ENCODE results near the gene MACROD2. TPM values are rescaled to one million over a fixed set of nuclear protein-coding genes. Genes with fewer than 3 reads are reported as not detected.

The MACROD2 gene
- total and polyA plus RNA-seq, 4 donors: 0.66 to 10.5 (median 3.3) TPM

- H3K36me3 ChIP-seq (ENCODE audit: control insufficient read depth in 4 of 4, insufficient read depth in 3 of 4, low read depth in 1 of 4, low read length in 3 of 4): no peaks in the 10 kb centered on the region
- H3K4me1 ChIP-seq (ENCODE audit: control insufficient read depth in 4 of 4, insufficient read depth in 4 of 4, low read length in 3 of 4): no peaks in the 10 kb centered on the region
- no peak for DNase-seq (ENCODE audit: low spot score)
- H3K27me3 ChIP-seq (ENCODE audit: control insufficient read depth in 4 of 4, insufficient read depth in 4 of 4, low read length in 3 of 4): no peaks in the 10 kb centered on the region
- TF ChIP-seq RXRA (IDR thresholded peaks at IDR 0.05) (no peak), TAF1 (conservative IDR thresholded peaks at IDR 0.05) (no peak), RAD21 (IDR thresholded peaks at IDR 0.05) (no peak), HNF4G (IDR thresholded peaks at IDR 0.05) (no peak), JUND (IDR thresholded peaks at IDR 0.05) (no peak), ATF3 (IDR thresholded peaks at IDR 0.05) (no peak), HNF4A (conservative IDR thresholded peaks at IDR 0.05) (no peak), SP1 (IDR thresholded peaks at IDR 0.05) (no peak), FOXA2 (IDR thresholded peaks at IDR 0.05) (no peak), GABPA (IDR thresholded peaks at IDR 0.05 in 1 of 2, conservative IDR thresholded peaks at IDR 0.05 in 1 of 2) (no peak)
- TF ChIP-seq, protein P1, sequence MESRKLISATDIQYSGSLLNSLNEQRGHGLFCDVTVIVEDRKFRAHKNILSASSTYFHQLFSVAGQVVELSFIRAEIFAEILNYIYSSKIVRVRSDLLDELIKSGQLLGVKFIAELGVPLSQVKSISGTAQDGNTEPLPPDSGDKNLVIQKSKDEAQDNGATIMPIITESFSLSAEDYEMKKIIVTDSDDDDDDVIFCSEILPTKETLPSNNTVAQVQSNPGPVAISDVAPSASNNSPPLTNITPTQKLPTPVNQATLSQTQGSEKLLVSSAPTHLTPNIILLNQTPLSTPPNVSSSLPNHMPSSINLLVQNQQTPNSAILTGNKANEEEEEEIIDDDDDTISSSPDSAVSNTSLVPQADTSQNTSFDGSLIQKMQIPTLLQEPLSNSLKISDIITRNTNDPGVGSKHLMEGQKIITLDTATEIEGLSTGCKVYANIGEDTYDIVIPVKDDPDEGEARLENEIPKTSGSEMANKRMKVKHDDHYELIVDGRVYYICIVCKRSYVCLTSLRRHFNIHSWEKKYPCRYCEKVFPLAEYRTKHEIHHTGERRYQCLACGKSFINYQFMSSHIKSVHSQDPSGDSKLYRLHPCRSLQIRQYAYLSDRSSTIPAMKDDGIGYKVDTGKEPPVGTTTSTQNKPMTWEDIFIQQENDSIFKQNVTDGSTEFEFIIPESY (IDR thresholded peaks at IDR 0.05): no peak
- TF ChIP-seq, protein P2, sequence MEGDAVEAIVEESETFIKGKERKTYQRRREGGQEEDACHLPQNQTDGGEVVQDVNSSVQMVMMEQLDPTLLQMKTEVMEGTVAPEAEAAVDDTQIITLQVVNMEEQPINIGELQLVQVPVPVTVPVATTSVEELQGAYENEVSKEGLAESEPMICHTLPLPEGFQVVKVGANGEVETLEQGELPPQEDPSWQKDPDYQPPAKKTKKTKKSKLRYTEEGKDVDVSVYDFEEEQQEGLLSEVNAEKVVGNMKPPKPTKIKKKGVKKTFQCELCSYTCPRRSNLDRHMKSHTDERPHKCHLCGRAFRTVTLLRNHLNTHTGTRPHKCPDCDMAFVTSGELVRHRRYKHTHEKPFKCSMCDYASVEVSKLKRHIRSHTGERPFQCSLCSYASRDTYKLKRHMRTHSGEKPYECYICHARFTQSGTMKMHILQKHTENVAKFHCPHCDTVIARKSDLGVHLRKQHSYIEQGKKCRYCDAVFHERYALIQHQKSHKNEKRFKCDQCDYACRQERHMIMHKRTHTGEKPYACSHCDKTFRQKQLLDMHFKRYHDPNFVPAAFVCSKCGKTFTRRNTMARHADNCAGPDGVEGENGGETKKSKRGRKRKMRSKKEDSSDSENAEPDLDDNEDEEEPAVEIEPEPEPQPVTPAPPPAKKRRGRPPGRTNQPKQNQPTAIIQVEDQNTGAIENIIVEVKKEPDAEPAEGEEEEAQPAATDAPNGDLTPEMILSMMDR (IDR thresholded peaks at IDR 0.05; ENCODE audit: low read depth, low read length, missing input control): no peak
- TF ChIP-seq, protein P3, sequence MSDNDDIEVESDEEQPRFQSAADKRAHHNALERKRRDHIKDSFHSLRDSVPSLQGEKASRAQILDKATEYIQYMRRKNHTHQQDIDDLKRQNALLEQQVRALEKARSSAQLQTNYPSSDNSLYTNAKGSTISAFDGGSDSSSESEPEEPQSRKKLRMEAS (IDR thresholded peaks at IDR 0.05): no peak
- TF ChIP-seq, protein P4, sequence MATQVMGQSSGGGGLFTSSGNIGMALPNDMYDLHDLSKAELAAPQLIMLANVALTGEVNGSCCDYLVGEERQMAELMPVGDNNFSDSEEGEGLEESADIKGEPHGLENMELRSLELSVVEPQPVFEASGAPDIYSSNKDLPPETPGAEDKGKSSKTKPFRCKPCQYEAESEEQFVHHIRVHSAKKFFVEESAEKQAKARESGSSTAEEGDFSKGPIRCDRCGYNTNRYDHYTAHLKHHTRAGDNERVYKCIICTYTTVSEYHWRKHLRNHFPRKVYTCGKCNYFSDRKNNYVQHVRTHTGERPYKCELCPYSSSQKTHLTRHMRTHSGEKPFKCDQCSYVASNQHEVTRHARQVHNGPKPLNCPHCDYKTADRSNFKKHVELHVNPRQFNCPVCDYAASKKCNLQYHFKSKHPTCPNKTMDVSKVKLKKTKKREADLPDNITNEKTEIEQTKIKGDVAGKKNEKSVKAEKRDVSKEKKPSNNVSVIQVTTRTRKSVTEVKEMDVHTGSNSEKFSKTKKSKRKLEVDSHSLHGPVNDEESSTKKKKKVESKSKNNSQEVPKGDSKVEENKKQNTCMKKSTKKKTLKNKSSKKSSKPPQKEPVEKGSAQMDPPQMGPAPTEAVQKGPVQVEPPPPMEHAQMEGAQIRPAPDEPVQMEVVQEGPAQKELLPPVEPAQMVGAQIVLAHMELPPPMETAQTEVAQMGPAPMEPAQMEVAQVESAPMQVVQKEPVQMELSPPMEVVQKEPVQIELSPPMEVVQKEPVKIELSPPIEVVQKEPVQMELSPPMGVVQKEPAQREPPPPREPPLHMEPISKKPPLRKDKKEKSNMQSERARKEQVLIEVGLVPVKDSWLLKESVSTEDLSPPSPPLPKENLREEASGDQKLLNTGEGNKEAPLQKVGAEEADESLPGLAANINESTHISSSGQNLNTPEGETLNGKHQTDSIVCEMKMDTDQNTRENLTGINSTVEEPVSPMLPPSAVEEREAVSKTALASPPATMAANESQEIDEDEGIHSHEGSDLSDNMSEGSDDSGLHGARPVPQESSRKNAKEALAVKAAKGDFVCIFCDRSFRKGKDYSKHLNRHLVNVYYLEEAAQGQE (IDR thresholded peaks at IDR 0.05): no peak
- no peak overlapping the region for H3K9ac ChIP-seq (ENCODE audit: low read depth in 1 of 2, low read length in 2 of 2)
- WGBS: 72% methylated on average over 2 of the region's 2 CpGs
- no peak overlapping the region for H3K4me3 ChIP-seq (ENCODE audit: low read depth in 1 of 3, low read length in 3 of 3)
- H3K9me3 ChIP-seq (ENCODE audit: control insufficient read depth in 4 of 4, low read length in 3 of 4): no peaks in the 10 kb centered on the region
- H3K27ac ChIP-seq (ENCODE audit: low read depth in 1 of 2, low read length in 2 of 2): no peak overlapping the region
Observed at GRCh38 chr20:15739035-15739434, 1743.7 kb downstream of the MACROD2 start.

GRCh38 chr20:15740046-15740775 is 1744.9 kb downstream of the MACROD2 start:
- no peak for DNase-seq (ENCODE audit: low spot score)
- no peaks in the 10 kb centered on the region for H3K36me3 ChIP-seq (ENCODE audit: control insufficient read depth in 4 of 4, insufficient read depth in 3 of 4, low read depth in 1 of 4, low read length in 3 of 4)
- no peaks in the 10 kb centered on the region for H3K27me3 ChIP-seq (ENCODE audit: control insufficient read depth in 4 of 4, insufficient read depth in 4 of 4, low read length in 3 of 4)
- no peaks in the 10 kb centered on the region for H3K4me1 ChIP-seq (ENCODE audit: control insufficient read depth in 4 of 4, insufficient read depth in 4 of 4, low read length in 3 of 4)
- no peak overlapping the region for H3K27ac ChIP-seq (ENCODE audit: low read depth in 1 of 2, low read length in 2 of 2)
- H3K4me3 ChIP-seq (ENCODE audit: low read depth in 1 of 3, low read length in 3 of 3): no peak overlapping the region
- no peak overlapping the region for H3K9ac ChIP-seq (ENCODE audit: low read depth in 1 of 2, low read length in 2 of 2)
- WGBS: 83% methylated on average over 3 of the region's 3 CpGs
- no peaks in the 10 kb centered on the region for H3K9me3 ChIP-seq (ENCODE audit: control insufficient read depth in 4 of 4, low read length in 3 of 4)
- no peak for TF ChIP-seq NR2F2 (IDR thresholded peaks at IDR 0.05)
- TF ChIP-seq YY1 (IDR thresholded peaks at IDR 0.05): no peak
- TF ChIP-seq FOXA2 (IDR thresholded peaks at IDR 0.05): no peak
- TF ChIP-seq EGR1 (IDR thresholded peaks at IDR 0.05; ENCODE audit: low read depth in 2 of 2): no peak
- TF ChIP-seq HNF4G (IDR thresholded peaks at IDR 0.05): no peak
- TF ChIP-seq, protein P4 (IDR thresholded peaks at IDR 0.05): no peak
- TF ChIP-seq RXRA (IDR thresholded peaks at IDR 0.05): no peak
- TF ChIP-seq, protein P3 (IDR thresholded peaks at IDR 0.05): no peak
- TF ChIP-seq, protein P1 (IDR thresholded peaks at IDR 0.05): no peak
- TF ChIP-seq GABPA (IDR thresholded peaks at IDR 0.05 in 1 of 2, conservative IDR thresholded peaks at IDR 0.05 in 1 of 2): no peak

Data from liver (tissue), 9 donors.